Fibroblast of skin of right biceps (primary cell): ENCODE data around the gene CHRNB1.

Experiments
- DNase-seq: peaks from one replicate; pipeline ENCODE4 v3.0.0-alpha.2; 2013

CHRNB1 gene

DNA sequence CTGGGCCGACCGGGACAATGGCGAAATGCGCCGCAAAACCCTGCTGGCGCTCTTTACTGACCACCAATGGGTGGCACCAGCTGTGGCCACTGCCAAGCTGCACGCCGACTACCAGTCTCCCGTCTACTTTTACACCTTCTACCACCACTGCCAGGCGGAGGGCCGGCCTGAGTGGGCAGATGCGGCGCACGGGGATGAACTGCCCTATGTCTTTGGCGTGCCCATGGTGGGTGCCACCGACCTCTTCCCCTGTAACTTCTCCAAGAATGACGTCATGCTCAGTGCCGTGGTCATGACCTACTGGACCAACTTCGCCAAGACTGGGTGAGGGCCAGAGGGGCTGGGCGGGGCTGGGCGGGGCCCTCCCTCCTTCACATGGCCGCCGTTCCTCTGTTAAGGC lies 29.1 kb upstream of the CHRNB1 start:
- no peak for DNase-seq

- no peak for DNase-seq
Measured at GRCh38 chr17:7416323-7416722, 28.5 kb upstream of the CHRNB1 start.

GRCh38 chr17:7417056-7417655 lies 27.7 kb upstream of the CHRNB1 start:
- DNase-seq: no peak

- DNase-seq: no peak
Measured at GRCh38 chr17:7418472-7419152, 26.2 kb upstream of the CHRNB1 start.

GRCh38 chr17:7419819-7420610 lies 24.8 kb upstream of the CHRNB1 start, which contains the start of gene SPEM1:
Gene SPEM1, plus strand, starts transcription at chr17:7420324. Its CDS starts 61 bp downstream, at chr17:7420385.
- DNase-seq: no peak

GRCh38 chr17:7421186-7421585 lies 23.7 kb upstream of the CHRNB1 start:
- no peak for DNase-seq

- no peak for DNase-seq
Measured at GRCh38 chr17:7423679-7424078, 21.2 kb upstream of the CHRNB1 start.

DNA sequence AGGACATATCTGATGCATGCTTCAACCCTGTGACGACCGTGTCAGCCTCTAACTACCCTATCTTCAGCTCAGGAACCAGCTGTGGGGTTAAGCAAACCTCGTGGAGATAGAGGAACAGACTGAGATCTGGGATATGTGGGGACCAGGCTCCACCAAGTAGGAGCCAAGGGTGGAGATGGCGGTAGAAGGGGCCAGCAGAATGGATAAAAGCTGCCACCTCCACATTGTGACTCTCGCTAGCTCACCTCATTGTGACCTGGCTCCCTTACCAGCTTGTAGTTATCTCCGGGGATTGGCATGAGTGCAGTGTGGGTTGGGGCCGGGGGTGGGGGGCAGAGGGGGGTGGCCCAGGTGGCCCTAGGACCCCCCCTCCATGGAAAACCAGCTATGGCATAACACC lies 19.5 kb upstream of the CHRNB1 start, which contains the start of gene SPEM2:
Gene SPEM2, plus strand, starts transcription at position 301 of the 400 bp plus-strand sequence. Its CDS starts 73 bp downstream, at position 374.
- no peak for DNase-seq

GRCh38 chr17:7425756-7426155 lies 19.1 kb upstream of the CHRNB1 start:
- DNase-seq: no peak

DNA sequence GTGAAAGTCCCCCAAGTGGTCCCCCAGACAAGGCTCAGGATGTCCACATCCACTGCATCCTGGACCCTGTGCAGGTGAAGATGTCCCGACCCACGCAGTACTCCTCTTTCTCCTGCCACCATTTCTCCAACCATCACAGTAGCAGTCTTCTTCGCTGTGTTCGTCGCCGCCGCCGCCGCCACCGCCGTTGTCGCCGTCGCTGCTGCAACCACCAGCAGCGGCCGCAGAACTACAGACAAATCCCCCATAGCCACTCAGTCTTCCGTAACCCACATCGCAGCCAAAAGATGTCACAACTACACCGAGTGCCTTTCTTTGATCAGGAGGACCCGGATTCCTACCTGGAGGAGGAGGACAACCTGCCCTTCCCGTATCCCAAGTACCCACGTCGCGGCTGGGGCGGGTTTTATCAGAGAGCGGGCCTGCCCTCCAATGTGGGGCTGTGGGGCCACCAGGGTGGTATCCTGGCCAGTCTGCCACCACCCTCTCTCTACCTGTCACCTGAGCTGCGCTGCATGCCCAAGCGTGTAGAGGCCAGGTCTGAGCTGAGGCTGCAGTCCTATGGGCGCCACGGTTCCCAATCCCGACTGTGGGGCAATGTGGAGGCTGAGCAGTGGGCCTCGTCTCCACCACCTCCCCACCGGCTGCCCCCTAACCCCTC lies 18.5 kb upstream of the CHRNB1 start:
- no peak for DNase-seq

DNA sequence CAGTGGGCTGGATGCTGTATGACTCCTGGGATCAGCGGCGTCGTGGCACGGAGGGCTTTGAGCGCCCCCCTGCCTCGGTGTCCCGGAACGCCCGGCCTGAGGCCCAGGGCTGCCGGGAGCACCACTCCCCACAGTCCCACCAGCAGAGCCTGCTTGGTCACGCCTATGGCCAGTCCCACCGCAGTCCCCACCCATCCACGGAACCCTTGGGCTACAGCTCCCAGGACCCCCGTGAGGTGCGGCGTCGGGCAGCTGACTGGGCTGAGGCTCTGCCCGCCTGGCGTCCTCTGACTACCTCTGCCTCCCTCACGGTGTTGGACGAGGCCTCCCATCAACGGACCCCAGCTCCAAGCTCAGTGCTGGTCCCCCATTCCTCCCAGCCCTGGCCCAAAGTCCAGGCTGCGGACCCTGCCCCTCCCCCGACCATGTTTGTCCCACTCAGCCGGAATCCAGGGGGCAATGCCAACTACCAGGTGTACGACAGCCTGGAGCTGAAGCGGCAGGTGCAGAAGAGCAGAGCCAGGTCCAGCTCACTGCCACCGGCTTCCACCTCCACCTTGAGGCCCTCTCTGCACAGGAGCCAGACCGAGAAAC lies 17.9 kb upstream of the CHRNB1 start:
- DNase-seq: no peak

DNA sequence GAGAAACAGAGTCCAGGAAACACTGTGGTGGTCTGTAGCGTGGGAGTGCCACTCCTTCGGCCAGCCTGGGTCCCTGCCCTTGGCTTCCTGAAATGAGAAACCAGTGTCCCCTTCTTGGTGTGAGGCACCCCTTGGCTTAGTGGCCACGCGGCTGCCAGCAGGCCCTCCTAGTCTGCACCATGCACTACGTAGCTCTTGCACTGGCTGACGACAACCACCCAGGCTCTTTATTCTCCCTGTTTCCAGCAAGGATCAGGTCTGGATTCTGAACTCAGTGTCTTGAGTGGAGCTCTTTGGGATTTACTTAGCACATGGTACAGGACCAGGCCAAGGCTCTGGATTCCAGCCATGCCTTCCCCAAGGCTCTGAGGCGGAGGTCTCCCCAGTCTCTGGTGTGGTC lies 17.3 kb upstream of the CHRNB1 start:
- no peak for DNase-seq

GRCh38 chr17:7428557-7428956 lies 16.3 kb upstream of the CHRNB1 start, which contains the start of gene SPEM3:
Gene SPEM3, plus strand, starts transcription at chr17:7428857. Its CDS starts 46 bp downstream, at chr17:7428903.
- no peak for DNase-seq

DNA sequence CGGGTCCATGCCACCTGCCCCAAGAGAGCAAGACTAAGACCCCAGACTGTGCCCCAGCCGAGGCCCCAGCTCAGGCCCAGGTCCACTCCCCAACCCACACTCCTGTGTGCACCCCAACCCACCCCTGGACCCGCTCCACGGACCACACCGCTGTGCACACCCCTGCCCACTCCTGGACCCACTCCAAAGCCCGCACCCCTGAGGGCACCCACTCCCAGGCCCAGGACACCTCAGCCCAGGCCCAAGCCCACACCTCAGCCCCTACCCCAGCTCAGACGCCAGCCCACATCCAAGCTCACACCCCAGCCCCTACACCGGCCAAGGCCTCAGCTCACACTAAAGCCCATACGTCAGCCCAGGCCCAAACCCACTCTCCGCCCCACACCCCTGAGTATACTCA lies 15.1 kb upstream of the CHRNB1 start:
- DNase-seq: no peak

- DNase-seq: peak; percentile 47
Measured at GRCh38 chr17:7431231-7431630, 13.6 kb upstream of the CHRNB1 start.

- no peak for DNase-seq
Measured at GRCh38 chr17:7432296-7432695, 12.6 kb upstream of the CHRNB1 start.

DNA sequence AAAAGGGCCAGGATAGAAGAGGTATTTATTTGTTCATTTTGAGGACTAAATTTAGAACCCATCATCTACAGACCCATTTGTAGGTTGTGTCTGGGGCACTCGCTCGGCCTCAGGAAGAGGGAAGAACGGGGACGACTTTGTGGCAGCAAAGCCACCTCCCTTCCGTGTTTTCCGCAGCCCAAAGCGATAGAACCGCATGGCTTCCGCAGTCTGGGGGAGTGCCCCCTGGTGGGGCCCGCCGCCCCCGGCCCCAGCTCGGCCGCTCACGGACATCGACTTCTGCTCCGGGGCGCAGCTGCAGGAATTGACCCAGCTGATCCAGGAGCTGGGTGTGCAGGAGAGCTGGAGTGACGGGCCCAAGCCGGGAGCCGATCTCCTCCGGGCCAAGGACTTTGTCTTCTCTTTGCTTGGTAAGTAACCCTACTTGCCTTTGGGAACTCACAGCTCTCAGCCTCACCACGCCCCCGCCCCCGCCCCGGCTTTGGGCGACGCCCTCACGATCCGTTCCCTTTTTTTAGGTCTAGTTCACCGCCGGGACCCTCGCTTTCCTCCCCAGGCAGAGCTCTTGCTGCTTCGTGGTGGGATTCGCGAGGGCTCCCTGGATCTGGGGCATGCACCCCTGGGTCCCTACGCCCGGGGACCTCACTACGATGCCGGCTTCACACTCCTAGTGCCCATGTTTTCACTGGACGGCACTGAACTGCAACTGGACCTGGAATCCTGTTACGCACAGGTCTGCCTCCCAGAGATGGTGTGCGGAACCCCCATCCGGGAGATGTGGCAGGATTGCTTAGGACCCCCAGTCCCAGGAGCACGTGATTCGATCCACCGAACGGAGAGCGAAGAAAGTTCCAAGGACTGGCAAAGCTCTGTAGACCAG lies 8.9 kb upstream of the CHRNB1 start:
- no peak for DNase-seq

DNA sequence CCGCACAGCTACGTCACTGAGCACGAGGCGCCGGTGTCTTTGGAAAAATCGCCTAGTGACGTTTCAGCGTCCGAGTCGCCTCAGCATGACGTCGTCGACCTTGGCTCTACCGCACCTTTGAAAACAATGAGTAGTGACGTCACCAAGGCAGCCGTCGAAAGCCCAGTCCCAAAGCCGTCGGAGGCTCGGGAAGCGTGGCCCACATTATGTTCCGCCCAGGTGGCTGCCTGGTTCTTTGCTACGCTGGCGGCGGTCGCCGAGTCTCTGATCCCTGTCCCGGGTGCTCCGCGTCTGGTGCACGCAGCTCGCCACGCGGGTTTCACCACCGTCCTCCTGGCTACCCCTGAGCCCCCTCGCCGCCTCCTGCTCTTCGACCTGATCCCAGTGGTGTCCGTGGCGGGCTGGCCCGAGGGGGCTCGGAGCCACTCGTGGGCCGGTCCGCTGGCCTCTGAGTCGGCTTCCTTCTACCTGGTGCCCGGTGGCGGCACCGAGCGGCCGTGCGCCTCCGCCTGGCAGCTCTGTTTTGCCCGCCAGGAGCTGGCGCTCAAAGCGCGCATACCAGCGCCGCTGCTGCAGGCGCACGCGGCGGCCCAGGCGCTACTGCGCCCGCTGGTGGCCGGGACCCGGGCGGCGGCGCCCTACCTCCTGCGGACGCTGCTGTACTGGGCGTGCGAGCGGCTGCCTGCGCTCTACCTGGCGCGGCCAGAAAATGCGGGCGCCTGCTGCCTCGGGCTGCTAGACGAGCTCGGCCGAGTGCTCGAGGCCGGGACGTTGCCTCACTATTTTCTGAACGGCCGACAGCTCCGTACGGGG lies 8.1 kb upstream of the CHRNB1 start:
- peak; percentile 77 for DNase-seq

DNA sequence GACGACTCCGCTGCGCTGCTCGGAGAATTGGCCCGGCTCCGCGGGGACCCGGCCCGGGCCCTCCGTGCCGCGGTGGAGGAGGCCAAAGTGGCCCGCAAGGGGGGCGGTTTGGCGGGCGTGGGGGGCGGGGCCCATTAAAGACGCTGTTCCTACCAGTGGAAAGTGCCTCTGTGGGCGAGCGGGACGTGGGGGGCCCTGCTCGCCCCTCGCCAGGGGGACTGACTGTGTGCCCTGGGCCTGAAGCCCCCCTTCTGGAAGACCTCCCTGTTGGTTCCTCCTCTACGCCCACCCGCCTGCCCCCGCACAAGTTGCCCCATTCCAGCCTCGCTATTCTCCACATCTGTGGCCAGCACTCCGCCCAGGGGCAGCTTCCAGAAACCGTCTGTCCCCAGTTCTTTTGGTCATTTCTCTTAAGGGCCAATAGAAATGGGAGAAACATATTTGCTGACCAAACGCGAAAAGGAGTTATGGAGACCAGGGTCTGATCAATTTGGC lies 7.4 kb upstream of the CHRNB1 start:
- no peak for DNase-seq

DNA sequence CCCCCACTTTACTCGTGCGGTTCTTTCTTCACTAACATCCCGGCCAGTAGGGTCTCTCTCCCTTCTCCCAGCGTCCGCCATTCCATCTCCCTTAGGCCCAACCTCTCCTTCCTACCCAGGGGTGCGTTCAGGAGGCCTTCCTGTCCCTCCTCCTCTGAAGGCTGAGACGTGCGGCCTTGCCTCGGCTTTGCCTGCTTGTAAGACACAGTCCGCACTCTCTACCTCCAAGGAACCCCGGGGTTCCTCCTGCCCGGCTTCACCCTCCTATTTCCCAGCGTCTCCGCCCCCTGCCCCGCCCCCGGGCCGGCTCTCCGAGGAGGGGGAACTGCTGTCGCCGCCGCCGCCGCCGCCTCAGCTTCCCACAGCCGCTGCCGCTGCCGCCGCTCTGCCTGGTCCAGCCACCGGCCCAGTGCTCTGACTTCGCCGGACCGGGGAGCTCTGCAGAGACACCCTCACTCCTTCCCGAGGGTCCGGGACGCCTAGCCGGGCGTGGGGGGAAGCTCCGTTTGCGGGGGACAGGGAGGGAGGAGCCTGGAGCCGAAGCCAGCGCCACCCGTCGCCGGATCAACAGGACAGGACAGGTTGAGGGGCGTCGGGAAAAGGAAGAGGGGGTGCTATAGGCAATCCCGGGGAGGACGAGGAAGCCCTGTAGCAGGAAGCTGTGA lies 6.8 kb upstream of the CHRNB1 start:
- no peak for DNase-seq
